H1 (cell line): ENCODE results near the gene EIF4E1B.

Experiments
- CEBPB ChIP-seq: IDR thresholded peaks from 2 replicates; pipeline ENCODE4 v1.6.1; 2012; ENCODE audit warnings: low read depth, low read length
- CHD2 ChIP-seq: IDR thresholded peaks from 2 replicates; pipeline ENCODE4 v1.6.1; 2012; ENCODE audit warnings: low read length, improper control_type of control experiment
- CTCF ChIP-seq, 3 experiments: IDR thresholded peaks; 1 replicate in 2 of 3; 2 replicates in 1 of 3; pipeline versions ENCODE4 v1.5.1 to v1.6.1; 2011; ENCODE audit warnings: low read length in 3 of 3, mild to moderate bottlenecking in 3 of 3, inconsistent platforms in 2 of 3, low read depth in 1 of 3, moderate library complexity in 1 of 3; ENCODE audit not compliant: insufficient read depth in 1 of 3; ENCODE audit errors: control extremely low read depth in 1 of 3
- EGR1 ChIP-seq: IDR thresholded peaks from 2 replicates; pipeline ENCODE4 v1.6.1; 2011; ENCODE audit warnings: low read depth, low read length, borderline replicate concordance
- EZH2 ChIP-seq: fragments of 200-600 bp; sonication (generic); IDR thresholded peaks from 2 replicates; pipeline ENCODE4 v1.7.1; 2012; ENCODE audit warnings: low read depth, mild to moderate bottlenecking, moderate library complexity, low read length, inconsistent platforms; ENCODE audit not compliant: severe bottlenecking
- POLR2A ChIP-seq, 2 experiments: IDR thresholded peaks; 1 replicate in 1 of 2; 2 replicates in 1 of 2; pipeline ENCODE4 v1.6.1; 2011; ENCODE audit warnings: low read depth in 2 of 2, low read length in 2 of 2, mild to moderate bottlenecking in 2 of 2; ENCODE audit errors: control extremely low read depth in 1 of 2
- TEAD4 ChIP-seq: IDR thresholded peaks from 2 replicates; pipeline ENCODE4 v1.6.1; 2012; ENCODE audit warnings: low read depth, low read length, inconsistent platforms, mixed read lengths

GRCh38 chr5:176636426-176636825 lies 6.0 kb downstream of the EIF4E1B start:
- TF ChIP-seq EZH2: no peak
- TF ChIP-seq CTCF (IDR thresholded peaks at IDR 0.05; ENCODE audit: control extremely low read depth in 1 of 3, insufficient read depth in 1 of 3, low read depth in 1 of 3, low read length in 3 of 3): no peak
- TF ChIP-seq CHD2: no peak
- no peak for TF ChIP-seq EGR1
- no peak for TF ChIP-seq TEAD4
- no peak for TF ChIP-seq CEBPB
- TF ChIP-seq POLR2A (IDR thresholded peaks at IDR 0.05; ENCODE audit: control extremely low read depth in 1 of 2, low read depth in 2 of 2, low read length in 2 of 2): no peak
